ES-I3 (cell line): Measurements from ENCODE around the gene LIF.
A peak's percentile ranks its signal among the peaks of the same experiment; 100 is the strongest.

ENCODE experiments used
- H3K36me3 ChIP-seq: 2 replicates; pipeline ENCODE4 v1.6.1; 2013; ENCODE audit warnings: mild to moderate bottlenecking, low read length, control low read depth, moderate library complexity; ENCODE audit not compliant: insufficient read depth
- H3K4me1 ChIP-seq: 2 replicates; pipeline ENCODE4 v1.6.1; 2013; ENCODE audit warnings: mild to moderate bottlenecking, control low read depth, low read length; ENCODE audit not compliant: insufficient read depth
- H3K9ac ChIP-seq: 2 replicates; pipeline ENCODE4 v1.6.1; 2013; ENCODE audit warnings: low read depth, mild to moderate bottlenecking, low read length, moderate library complexity
- H3K9me3 ChIP-seq: 2 replicates; pipeline ENCODE4 v1.6.1; 2013; ENCODE audit warnings: mild to moderate bottlenecking, low read length, moderate library complexity; ENCODE audit not compliant: control insufficient read depth, insufficient read depth

Gene LIF

GRCh38 chr22:30247974-30248373 is 1.4 kb upstream of the LIF start:
- Histone ChIP-seq H3K9ac (no peak overlapping the region), H3K4me1 (peaks cover 35% of the 10 kb centered on the region), H3K9me3 (no peaks in the 10 kb centered on the region), H3K36me3 (peaks cover 9% of the 10 kb centered on the region; the same call in 1 of the 2 replicates)

- H3K4me1 ChIP-seq: peaks cover 31% of the 10 kb centered on the region
- H3K36me3 ChIP-seq: peaks cover 10% of the 10 kb centered on the region; the same call in 1 of the 2 replicates
- peak overlapping the region; percentile 64 for H3K9ac ChIP-seq
- H3K9me3 ChIP-seq: no peaks in the 10 kb centered on the region
These were observed 1.0 kb upstream of the LIF start for GRCh38 chr22:30247561-30247960.

GRCh38 chr22:30246814-30247376 is 336 bp upstream of the LIF start:
- peak overlapping the region; percentile 64 for H3K9ac ChIP-seq
- H3K4me1 ChIP-seq: peaks cover 25% of the 10 kb centered on the region
- H3K9me3 ChIP-seq: no peaks in the 10 kb centered on the region
- H3K36me3 ChIP-seq: peaks cover 10% of the 10 kb centered on the region; the same call in 1 of the 2 replicates

- H3K9ac ChIP-seq: peak overlapping the region; percentile 64
These were observed 1.2 kb downstream of the LIF start for GRCh38 chr22:30245181-30245984.

GRCh38 chr22:30244641-30245040 is 1.9 kb downstream of the LIF start:
- Histone ChIP-seq H3K9ac (no peak overlapping the region), H3K4me1 (peaks cover 17% of the 10 kb centered on the region), H3K36me3 (peaks cover 10% of the 10 kb centered on the region; the same call in 1 of the 2 replicates), H3K9me3 (no peaks in the 10 kb centered on the region)

More at GRCh38 chr22:30245181-30245984, 1.2 kb downstream of the LIF start:
- Histone ChIP-seq H3K36me3 (peaks cover 10% of the 10 kb centered on the region; the same call in 1 of the 2 replicates), H3K4me1 (peaks cover 17% of the 10 kb centered on the region), H3K9me3 (no peaks in the 10 kb centered on the region)

GRCh38 chr22:30244066-30244465 is 2.5 kb downstream of the LIF start:
- no peak overlapping the region for H3K9ac ChIP-seq
- H3K9me3 ChIP-seq: no peaks in the 10 kb centered on the region
- peaks cover 10% of the 10 kb centered on the region; the same call in 1 of the 2 replicates for H3K36me3 ChIP-seq
- peaks cover 21% of the 10 kb centered on the region for H3K4me1 ChIP-seq

GRCh38 chr22:30243661-30244060 is 2.9 kb downstream of the LIF start:
- no peak overlapping the region for H3K9ac ChIP-seq
- no peaks in the 10 kb centered on the region for H3K9me3 ChIP-seq
- H3K36me3 ChIP-seq: peaks cover 10% of the 10 kb centered on the region; the same call in 1 of the 2 replicates
- peaks cover 21% of the 10 kb centered on the region for H3K4me1 ChIP-seq

- H3K36me3 ChIP-seq: peaks cover 10% of the 10 kb centered on the region; the same call in 1 of the 2 replicates
- peaks cover 22% of the 10 kb centered on the region for H3K4me1 ChIP-seq
- H3K9me3 ChIP-seq: no peaks in the 10 kb centered on the region
- no peak overlapping the region for H3K9ac ChIP-seq
These were observed 4.8 kb downstream of the LIF start for GRCh38 chr22:30241576-30242371.

GRCh38 chr22:30240541-30241417 is 5.8 kb downstream of the LIF start:
- Histone ChIP-seq H3K36me3 (peaks cover 10% of the 10 kb centered on the region; the same call in 1 of the 2 replicates), H3K4me1 (peaks cover 28% of the 10 kb centered on the region), H3K9me3 (no peaks in the 10 kb centered on the region), H3K9ac (no peak overlapping the region)

GRCh38 chr22:30239488-30240405 is 6.8 kb downstream of the LIF start:
- Histone ChIP-seq H3K36me3 (peaks cover 10% of the 10 kb centered on the region; the same call in 1 of the 2 replicates), H3K9ac (no peak overlapping the region), H3K9me3 (no peaks in the 10 kb centered on the region), H3K4me1 (peaks cover 34% of the 10 kb centered on the region)

GRCh38 chr22:30238661-30239487 is 7.7 kb downstream of the LIF start:
- Histone ChIP-seq H3K9ac (no peak overlapping the region), H3K4me1 (peaks cover 30% of the 10 kb centered on the region), H3K9me3 (no peaks in the 10 kb centered on the region), H3K36me3 (peaks cover 10% of the 10 kb centered on the region; the same call in 1 of the 2 replicates)

- H3K4me1 ChIP-seq: peaks cover 30% of the 10 kb centered on the region
- H3K9me3 ChIP-seq: no peaks in the 10 kb centered on the region
- H3K36me3 ChIP-seq: 0 out of 2 replicates have a peak, but pooled peaks cover 2% of the 10 kb centered on the region
- no peak overlapping the region for H3K9ac ChIP-seq
These were observed 8.4 kb downstream of the LIF start for GRCh38 chr22:30238136-30238535.
